ENCODE measurements around the gene SDCBP2.

GRCh38 chr20:1312904-1313235, 16.1 kb downstream of the SDCBP2 start:
- TF ChIP-seq, protein P1, sequence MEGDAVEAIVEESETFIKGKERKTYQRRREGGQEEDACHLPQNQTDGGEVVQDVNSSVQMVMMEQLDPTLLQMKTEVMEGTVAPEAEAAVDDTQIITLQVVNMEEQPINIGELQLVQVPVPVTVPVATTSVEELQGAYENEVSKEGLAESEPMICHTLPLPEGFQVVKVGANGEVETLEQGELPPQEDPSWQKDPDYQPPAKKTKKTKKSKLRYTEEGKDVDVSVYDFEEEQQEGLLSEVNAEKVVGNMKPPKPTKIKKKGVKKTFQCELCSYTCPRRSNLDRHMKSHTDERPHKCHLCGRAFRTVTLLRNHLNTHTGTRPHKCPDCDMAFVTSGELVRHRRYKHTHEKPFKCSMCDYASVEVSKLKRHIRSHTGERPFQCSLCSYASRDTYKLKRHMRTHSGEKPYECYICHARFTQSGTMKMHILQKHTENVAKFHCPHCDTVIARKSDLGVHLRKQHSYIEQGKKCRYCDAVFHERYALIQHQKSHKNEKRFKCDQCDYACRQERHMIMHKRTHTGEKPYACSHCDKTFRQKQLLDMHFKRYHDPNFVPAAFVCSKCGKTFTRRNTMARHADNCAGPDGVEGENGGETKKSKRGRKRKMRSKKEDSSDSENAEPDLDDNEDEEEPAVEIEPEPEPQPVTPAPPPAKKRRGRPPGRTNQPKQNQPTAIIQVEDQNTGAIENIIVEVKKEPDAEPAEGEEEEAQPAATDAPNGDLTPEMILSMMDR (IDR thresholded peaks at IDR 0.05; ENCODE audit: low read depth, low read length, missing input control), result no peak
- TF ChIP-seq, protein P2, sequence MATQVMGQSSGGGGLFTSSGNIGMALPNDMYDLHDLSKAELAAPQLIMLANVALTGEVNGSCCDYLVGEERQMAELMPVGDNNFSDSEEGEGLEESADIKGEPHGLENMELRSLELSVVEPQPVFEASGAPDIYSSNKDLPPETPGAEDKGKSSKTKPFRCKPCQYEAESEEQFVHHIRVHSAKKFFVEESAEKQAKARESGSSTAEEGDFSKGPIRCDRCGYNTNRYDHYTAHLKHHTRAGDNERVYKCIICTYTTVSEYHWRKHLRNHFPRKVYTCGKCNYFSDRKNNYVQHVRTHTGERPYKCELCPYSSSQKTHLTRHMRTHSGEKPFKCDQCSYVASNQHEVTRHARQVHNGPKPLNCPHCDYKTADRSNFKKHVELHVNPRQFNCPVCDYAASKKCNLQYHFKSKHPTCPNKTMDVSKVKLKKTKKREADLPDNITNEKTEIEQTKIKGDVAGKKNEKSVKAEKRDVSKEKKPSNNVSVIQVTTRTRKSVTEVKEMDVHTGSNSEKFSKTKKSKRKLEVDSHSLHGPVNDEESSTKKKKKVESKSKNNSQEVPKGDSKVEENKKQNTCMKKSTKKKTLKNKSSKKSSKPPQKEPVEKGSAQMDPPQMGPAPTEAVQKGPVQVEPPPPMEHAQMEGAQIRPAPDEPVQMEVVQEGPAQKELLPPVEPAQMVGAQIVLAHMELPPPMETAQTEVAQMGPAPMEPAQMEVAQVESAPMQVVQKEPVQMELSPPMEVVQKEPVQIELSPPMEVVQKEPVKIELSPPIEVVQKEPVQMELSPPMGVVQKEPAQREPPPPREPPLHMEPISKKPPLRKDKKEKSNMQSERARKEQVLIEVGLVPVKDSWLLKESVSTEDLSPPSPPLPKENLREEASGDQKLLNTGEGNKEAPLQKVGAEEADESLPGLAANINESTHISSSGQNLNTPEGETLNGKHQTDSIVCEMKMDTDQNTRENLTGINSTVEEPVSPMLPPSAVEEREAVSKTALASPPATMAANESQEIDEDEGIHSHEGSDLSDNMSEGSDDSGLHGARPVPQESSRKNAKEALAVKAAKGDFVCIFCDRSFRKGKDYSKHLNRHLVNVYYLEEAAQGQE (IDR thresholded peaks at IDR 0.05), result no peak
